Dendritic cell treated with granulocyte-macrophage colony-stimulating factor and Interleukin-4, amounts not matched to agents 40 ng/mL and 50 ng/mL, for 4 days (primary cell): Measurements from ENCODE around the gene SPRY2.
A peak's percentile ranks its signal among the peaks of the same experiment; 100 is the strongest.

Source experiments
- H3K27ac Mint-ChIP-seq: one replicate; pipeline ENCODE4 v1.8.0; 2022; ENCODE audit warnings: mild to moderate bottlenecking, mixed read lengths
- H3K27me3 Mint-ChIP-seq: one replicate; pipeline ENCODE4 v1.8.0; 2022; ENCODE audit warnings: mild to moderate bottlenecking, mixed read lengths
- H3K36me3 Mint-ChIP-seq: one replicate; pipeline ENCODE4 v1.8.0; 2022; ENCODE audit warnings: low read depth, mixed read lengths
- H3K4me1 Mint-ChIP-seq: one replicate; pipeline ENCODE4 v1.8.0; 2022; ENCODE audit warnings: low read depth, mixed read lengths
- H3K4me3 Mint-ChIP-seq: one replicate; pipeline ENCODE4 v1.8.0; 2022; ENCODE audit warnings: mild to moderate bottlenecking, moderate library complexity, mixed read lengths
- H3K9me3 Mint-ChIP-seq: one replicate; pipeline ENCODE4 v1.8.0; 2022; ENCODE audit warnings: mixed read lengths
- intact Hi-C: fragments of 100-400 bp; cut with micrococcal nuclease; formaldehyde crosslinking; loops from one replicate; pipeline ENCODE4 v1.15.0; 2022

Gene SPRY2

GRCh38 chr13:80341756-80342370 is 937 bp upstream of the SPRY2 start:
- Mint-ChIP-seq H3K4me3 (peak overlapping the region; percentile 54), H3K9me3 (no peaks in the 10 kb centered on the region), H3K27ac (no peak overlapping the region), H3K4me1 (peaks cover 31% of the 10 kb centered on the region), H3K27me3 (peaks cover 35% of the 10 kb centered on the region), H3K36me3 (peaks cover 6% of the 10 kb centered on the region)
- intact Hi-C loops = loop anchor here (1.0 to 10.0 kb wide), 5 partner anchors 115 to 673 kb away; no protein-coding TSS in a partner anchor

GRCh38 chr13:80340651-80341100 is 250 bp downstream of the SPRY2 start:
- H3K27me3 Mint-ChIP-seq = peaks cover 31% of the 10 kb centered on the region
- H3K36me3 Mint-ChIP-seq = peaks cover 8% of the 10 kb centered on the region
- intact Hi-C loops = loop anchor here (1.0 to 10.0 kb wide), 5 partner anchors 117 to 674 kb away; no protein-coding TSS in a partner anchor
- H3K4me3 Mint-ChIP-seq = no peak overlapping the region
- H3K4me1 Mint-ChIP-seq = peaks cover 31% of the 10 kb centered on the region
- H3K9me3 Mint-ChIP-seq = no peaks in the 10 kb centered on the region
- H3K27ac Mint-ChIP-seq = no peak overlapping the region

GRCh38 chr13:80339912-80340650 is 845 bp downstream of the SPRY2 start:
- peaks cover 8% of the 10 kb centered on the region for H3K36me3 Mint-ChIP-seq
- H3K4me1 Mint-ChIP-seq = peaks cover 31% of the 10 kb centered on the region
- no peaks in the 10 kb centered on the region for H3K9me3 Mint-ChIP-seq
- intact Hi-C loops = loop anchor here (5.0 to 10.0 kb wide), 4 partner anchors 117 to 675 kb away; no protein-coding TSS in a partner anchor
- no peak overlapping the region for H3K4me3 Mint-ChIP-seq
- H3K27me3 Mint-ChIP-seq = peaks cover 29% of the 10 kb centered on the region
- H3K27ac Mint-ChIP-seq = no peak overlapping the region

GRCh38 chr13:80339563-80339911 is 1.4 kb downstream of the SPRY2 start:
- intact Hi-C loops = no loop called here
- peaks cover 8% of the 10 kb centered on the region for H3K36me3 Mint-ChIP-seq

GRCh38 chr13:80338781-80339562 is 2.0 kb downstream of the SPRY2 start:
- Mint-ChIP-seq H3K36me3 (peaks cover 8% of the 10 kb centered on the region), H3K4me3 (no peak overlapping the region), H3K9me3 (no peaks in the 10 kb centered on the region), H3K4me1 (peaks cover 31% of the 10 kb centered on the region), H3K27me3 (peaks cover 26% of the 10 kb centered on the region), H3K27ac (no peak overlapping the region)
- intact Hi-C loops = no loop called here

More at GRCh38 chr13:80339563-80339911, 1.4 kb downstream of the SPRY2 start:
- Mint-ChIP-seq H3K4me1 (peaks cover 31% of the 10 kb centered on the region), H3K4me3 (no peak overlapping the region), H3K9me3 (no peaks in the 10 kb centered on the region), H3K27me3 (peaks cover 29% of the 10 kb centered on the region), H3K27ac (no peak overlapping the region)

- H3K9me3 Mint-ChIP-seq = no peaks in the 10 kb centered on the region
- peaks cover 14% of the 10 kb centered on the region for H3K27me3 Mint-ChIP-seq
- H3K36me3 Mint-ChIP-seq = peaks cover 8% of the 10 kb centered on the region
- no peak overlapping the region for H3K4me3 Mint-ChIP-seq
- no peak overlapping the region for H3K27ac Mint-ChIP-seq
- H3K4me1 Mint-ChIP-seq = peaks cover 19% of the 10 kb centered on the region
- intact Hi-C loops = no loop called here
These were observed 3.4 kb downstream of the SPRY2 start for GRCh38 chr13:80337288-80338081.

GRCh38 chr13:80336776-80337287 is 4.1 kb downstream of the SPRY2 start:
- Mint-ChIP-seq H3K27ac (no peak overlapping the region), H3K4me3 (no peak overlapping the region), H3K27me3 (peaks cover 9% of the 10 kb centered on the region), H3K36me3 (peaks cover 8% of the 10 kb centered on the region), H3K9me3 (no peaks in the 10 kb centered on the region), H3K4me1 (peaks cover 12% of the 10 kb centered on the region)
- intact Hi-C loops = no loop called here

GRCh38 chr13:80336370-80336769 is 4.6 kb downstream of the SPRY2 start:
- H3K27ac Mint-ChIP-seq = no peak overlapping the region
- peaks cover 8% of the 10 kb centered on the region for H3K36me3 Mint-ChIP-seq
- peaks cover 8% of the 10 kb centered on the region for H3K4me1 Mint-ChIP-seq
- intact Hi-C loops = no loop called here
- no peak overlapping the region for H3K4me3 Mint-ChIP-seq
- H3K27me3 Mint-ChIP-seq = peaks cover 8% of the 10 kb centered on the region
- H3K9me3 Mint-ChIP-seq = no peaks in the 10 kb centered on the region

GRCh38 chr13:80334597-80335260 is 6.2 kb downstream of the SPRY2 start:
- no peak overlapping the region for H3K27ac Mint-ChIP-seq

GRCh38 chr13:80331984-80332383 is 8.9 kb downstream of the SPRY2 start:
- no peaks in the 10 kb centered on the region for H3K9me3 Mint-ChIP-seq
- no peaks in the 10 kb centered on the region for H3K4me1 Mint-ChIP-seq
- peaks cover 1% of the 10 kb centered on the region for H3K27me3 Mint-ChIP-seq
- no peak overlapping the region for H3K27ac Mint-ChIP-seq
- peaks cover 3% of the 10 kb centered on the region for H3K36me3 Mint-ChIP-seq
- intact Hi-C loops = no loop called here
- no peak overlapping the region for H3K4me3 Mint-ChIP-seq

More at GRCh38 chr13:80334597-80335260, 6.2 kb downstream of the SPRY2 start:
- Mint-ChIP-seq H3K4me1 (peaks cover 7% of the 10 kb centered on the region), H3K9me3 (no peaks in the 10 kb centered on the region), H3K4me3 (no peak overlapping the region), H3K27me3 (peaks cover 8% of the 10 kb centered on the region), H3K36me3 (peaks cover 8% of the 10 kb centered on the region)
- intact Hi-C loops = no loop called here

- Mint-ChIP-seq H3K27me3 (no peaks in the 10 kb centered on the region), H3K36me3 (no peaks in the 10 kb centered on the region), H3K27ac (no peak overlapping the region), H3K4me1 (no peaks in the 10 kb centered on the region), H3K4me3 (no peak overlapping the region), H3K9me3 (no peaks in the 10 kb centered on the region)
- intact Hi-C loops = no loop called here
These were observed 11.7 kb downstream of the SPRY2 start for GRCh38 chr13:80329250-80329649.

GRCh38 chr13:80319004-80319403 is 21.9 kb downstream of the SPRY2 start:
- H3K4me3 Mint-ChIP-seq = no peak overlapping the region
- H3K27ac Mint-ChIP-seq = no peak overlapping the region
- H3K4me1 Mint-ChIP-seq = no peaks in the 10 kb centered on the region
- peaks cover 8% of the 10 kb centered on the region for H3K9me3 Mint-ChIP-seq
- H3K27me3 Mint-ChIP-seq = no peaks in the 10 kb centered on the region
- H3K36me3 Mint-ChIP-seq = no peaks in the 10 kb centered on the region
- intact Hi-C loops = no loop called here
